Measurements from ENCODE around the gene TCEAL3. TPM values are rescaled to one million over a fixed set of nuclear protein-coding genes. Genes with fewer than 3 reads are reported as not detected.

TCEAL3 gene
- total and polyA plus RNA-seq, 12 donors: 14.5 to 118 (median 53.5) TPM

- intact Hi-C loops (cut with DNase I): no loop called here
- Histone ChIP-seq H3K9me3 (replicated peaks in 1 of 3) (no peaks in the 10 kb centered on the region), H3K4me3 (no peak overlapping the region), H3K27ac (no peak overlapping the region), H3K4me1 (replicated peaks in 1 of 2) (no peaks in the 10 kb centered on the region), H3K36me3 (replicated peaks in 1 of 2) (no peaks in the 10 kb centered on the region), H3K27me3 (no peaks in the 10 kb centered on the region)
- 61 to 71% (median 66%) methylated on average over 4 of the region's 4 CpGs for WGBS, 4 donors
- no peak for DNase-seq
- TF ChIP-seq POLR2A (IDR thresholded peaks at IDR 0.05): no peak
- TF ChIP-seq, protein P1, sequence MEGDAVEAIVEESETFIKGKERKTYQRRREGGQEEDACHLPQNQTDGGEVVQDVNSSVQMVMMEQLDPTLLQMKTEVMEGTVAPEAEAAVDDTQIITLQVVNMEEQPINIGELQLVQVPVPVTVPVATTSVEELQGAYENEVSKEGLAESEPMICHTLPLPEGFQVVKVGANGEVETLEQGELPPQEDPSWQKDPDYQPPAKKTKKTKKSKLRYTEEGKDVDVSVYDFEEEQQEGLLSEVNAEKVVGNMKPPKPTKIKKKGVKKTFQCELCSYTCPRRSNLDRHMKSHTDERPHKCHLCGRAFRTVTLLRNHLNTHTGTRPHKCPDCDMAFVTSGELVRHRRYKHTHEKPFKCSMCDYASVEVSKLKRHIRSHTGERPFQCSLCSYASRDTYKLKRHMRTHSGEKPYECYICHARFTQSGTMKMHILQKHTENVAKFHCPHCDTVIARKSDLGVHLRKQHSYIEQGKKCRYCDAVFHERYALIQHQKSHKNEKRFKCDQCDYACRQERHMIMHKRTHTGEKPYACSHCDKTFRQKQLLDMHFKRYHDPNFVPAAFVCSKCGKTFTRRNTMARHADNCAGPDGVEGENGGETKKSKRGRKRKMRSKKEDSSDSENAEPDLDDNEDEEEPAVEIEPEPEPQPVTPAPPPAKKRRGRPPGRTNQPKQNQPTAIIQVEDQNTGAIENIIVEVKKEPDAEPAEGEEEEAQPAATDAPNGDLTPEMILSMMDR (IDR thresholded peaks at IDR 0.05): no peak
Measured at GRCh38 chrX:103565197-103565596, 42.6 kb upstream of the TCEAL3 start.

DNA sequence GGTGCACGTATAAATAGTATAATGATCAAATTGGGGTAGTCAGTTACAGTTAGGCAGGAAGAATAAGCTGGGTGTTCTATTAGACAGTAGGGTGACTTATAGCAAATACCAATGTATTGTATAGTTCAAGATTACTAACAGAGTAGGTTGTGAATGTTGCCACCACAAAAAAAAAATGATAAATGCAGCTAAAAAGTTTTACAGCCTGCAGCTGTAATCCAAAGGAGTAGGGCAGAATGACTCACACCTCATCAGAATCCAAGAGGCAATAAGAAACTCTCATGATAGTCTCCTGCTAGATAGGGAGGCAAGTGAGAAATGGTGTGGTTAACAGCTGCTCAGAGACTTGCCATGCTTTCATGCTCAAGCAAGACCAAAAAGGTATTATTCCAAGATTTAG lies 42.0 kb upstream of the TCEAL3 start:
- intact Hi-C loops (cut with DNase I): no loop called here
- TF ChIP-seq, protein P1 (IDR thresholded peaks at IDR 0.05): no peak
- no peak for TF ChIP-seq POLR2A (IDR thresholded peaks at IDR 0.05)
- H3K27ac ChIP-seq: no peak overlapping the region

DNA sequence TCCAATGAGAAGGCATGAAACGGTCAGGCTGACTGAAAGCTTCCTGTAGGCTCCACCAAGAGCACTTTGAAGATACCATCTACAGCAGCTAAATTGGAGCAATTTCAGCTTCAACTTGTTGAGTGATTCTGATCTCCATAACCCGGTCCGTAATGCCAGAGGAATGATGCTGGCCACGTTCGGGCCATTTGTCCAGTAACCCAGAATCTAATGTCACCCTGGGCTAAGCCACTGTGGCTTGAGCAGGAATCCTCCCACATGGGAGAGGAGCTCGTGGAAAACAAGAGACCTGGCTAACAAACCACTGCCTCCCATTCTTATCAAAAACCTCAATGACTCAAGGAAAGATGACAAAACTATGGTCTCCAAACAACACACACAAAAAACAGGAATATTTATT lies 36.6 kb upstream of the TCEAL3 start:
- no peak for DNase-seq
- H3K4me3 ChIP-seq: no peak overlapping the region
- TF ChIP-seq, protein P1 (IDR thresholded peaks at IDR 0.05): no peak
- TF ChIP-seq POLR2A (IDR thresholded peaks at IDR 0.05): no peak
- H3K4me1 ChIP-seq (replicated peaks in 1 of 2): no peaks in the 10 kb centered on the region
- H3K27ac ChIP-seq: no peak overlapping the region
- H3K27me3 ChIP-seq: no peaks in the 10 kb centered on the region
- WGBS, 4 donors: 78 to 98% (median 86%) methylated on average over 4 to 6 of the region's 6 CpGs
- intact Hi-C loops (cut with DNase I): no loop called here
- H3K9me3 ChIP-seq (replicated peaks in 1 of 3): no peaks in the 10 kb centered on the region
- no peaks in the 10 kb centered on the region for H3K36me3 ChIP-seq (replicated peaks in 1 of 2)

More for the DNA sequence above, 42.0 kb upstream of the TCEAL3 start:
- Histone ChIP-seq H3K36me3 (replicated peaks in 1 of 2) (no peaks in the 10 kb centered on the region), H3K4me1 (replicated peaks in 1 of 2) (no peaks in the 10 kb centered on the region), H3K4me3 (no peak overlapping the region), H3K9me3 (replicated peaks in 1 of 3) (no peaks in the 10 kb centered on the region), H3K27me3 (no peaks in the 10 kb centered on the region)
- WGBS, 4 donors: 18 to 76% (median 52%) methylated on average over 1 of the region's 1 CpG
- no peak for DNase-seq

GRCh38 chrX:103571726-103572125 lies 36.0 kb upstream of the TCEAL3 start:
- WGBS, 4 donors: 72 to 92% (median 83%) methylated on average over 4 of the region's 4 CpGs
- DNase-seq: no peak
- Histone ChIP-seq H3K36me3 (replicated peaks in 1 of 2) (no peaks in the 10 kb centered on the region), H3K27ac (no peak overlapping the region), H3K4me3 (no peak overlapping the region), H3K4me1 (replicated peaks in 1 of 2) (no peaks in the 10 kb centered on the region), H3K27me3 (no peaks in the 10 kb centered on the region), H3K9me3 (replicated peaks in 1 of 3) (no peaks in the 10 kb centered on the region)
- TF ChIP-seq POLR2A (IDR thresholded peaks at IDR 0.05): no peak
- TF ChIP-seq, protein P1 (IDR thresholded peaks at IDR 0.05): no peak
- intact Hi-C loops (cut with DNase I): no loop called here
